ENCODE measurements around the gene CDK5RAP2.

The CDK5RAP2 gene

GRCh38 chr9:120570296-120570695 lies 9.7 kb downstream of the CDK5RAP2 start:
- no peak for DNase-seq (ENCODE audit: low read depth in 2 of 2)
- no peak overlapping the region for H3K4me3 ChIP-seq (replicated peaks in 1 of 2; ENCODE audit: low read depth in 2 of 2, low read length in 2 of 2)
- TF ChIP-seq CTCF (IDR thresholded peaks at IDR 0.05; ENCODE audit: low read depth, low read length): no peak

- H3K4me3 ChIP-seq (replicated peaks in 1 of 2; ENCODE audit: low read depth in 2 of 2, low read length in 2 of 2): no peak overlapping the region
- DNase-seq (ENCODE audit: low read depth in 2 of 2): no peak
- no peak for TF ChIP-seq CTCF (IDR thresholded peaks at IDR 0.05; ENCODE audit: low read depth, low read length)
These were observed 10.4 kb downstream of the CDK5RAP2 start for GRCh38 chr9:120569556-120569955.

- H3K4me3 ChIP-seq (replicated peaks in 1 of 2; ENCODE audit: low read depth in 2 of 2, low read length in 2 of 2): no peak overlapping the region
- DNase-seq (ENCODE audit: low read depth in 2 of 2): no peak
- TF ChIP-seq CTCF (IDR thresholded peaks at IDR 0.05; ENCODE audit: low read depth, low read length): no peak
These were observed 11.2 kb downstream of the CDK5RAP2 start for GRCh38 chr9:120568816-120569215.

GRCh38 chr9:120567874-120568273 lies 12.1 kb downstream of the CDK5RAP2 start:
- TF ChIP-seq CTCF (IDR thresholded peaks at IDR 0.05; ENCODE audit: low read depth, low read length): no peak
- no peak for DNase-seq (ENCODE audit: low read depth in 2 of 2)
- no peak overlapping the region for H3K4me3 ChIP-seq (replicated peaks in 1 of 2; ENCODE audit: low read depth in 2 of 2, low read length in 2 of 2)

- H3K4me3 ChIP-seq (replicated peaks in 1 of 2; ENCODE audit: low read depth in 2 of 2, low read length in 2 of 2): no peak overlapping the region
- no peak for DNase-seq (ENCODE audit: low read depth in 2 of 2)
- TF ChIP-seq CTCF (IDR thresholded peaks at IDR 0.05; ENCODE audit: low read depth, low read length): no peak
These were observed 12.9 kb downstream of the CDK5RAP2 start for GRCh38 chr9:120567081-120567480.

GRCh38 chr9:120564589-120564988 lies 15.4 kb downstream of the CDK5RAP2 start:
- no peak for DNase-seq (ENCODE audit: low read depth in 2 of 2)
- no peak overlapping the region for H3K4me3 ChIP-seq (replicated peaks in 1 of 2; ENCODE audit: low read depth in 2 of 2, low read length in 2 of 2)
- no peak for TF ChIP-seq CTCF (IDR thresholded peaks at IDR 0.05; ENCODE audit: low read depth, low read length)

GRCh38 chr9:120562861-120563443 lies 17.0 kb downstream of the CDK5RAP2 start:
- no peak overlapping the region for H3K4me3 ChIP-seq (replicated peaks in 1 of 2; ENCODE audit: low read depth in 2 of 2, low read length in 2 of 2)
- TF ChIP-seq CTCF (IDR thresholded peaks at IDR 0.05; ENCODE audit: low read depth, low read length): no peak
- DNase-seq (ENCODE audit: low read depth in 2 of 2): no peak

All from cardiac fibroblast (primary cell).